SK-N-SH (cell line): Measurements from ENCODE around the gene MED12. TPM values are rescaled to one million over a fixed set of nuclear protein-coding genes. Genes with fewer than 3 reads are reported as not detected.

Experiments
- CTCF ChIA-PET: fragments of 300-600, 350-600 bp; formaldehyde crosslinking; extraction: SDS; loops from one replicate; lab custom pipeline; 2021; lab: Yijun Ruan, JAX
- POLR2A ChIA-PET: fragments of 350-600 bp; sonication (Branson Sonifier 250); formaldehyde crosslinking; extraction: SDS; loops from one replicate; lab custom pipeline; 2020; ENCODE audit warnings: antibody characterized with exemption, inconsistent platforms; lab: Yijun Ruan, JAX
- DNase-seq: peaks from one replicate; pipeline ENCODE4 v3.0.0; 2012
- H2AFZ ChIP-seq: fragments of 200-600 bp; sonication (generic); 2 replicates; pipeline ENCODE4 v1.8.1; 2016; ENCODE audit warnings: antibody characterized with exemption, mild to moderate bottlenecking, low read depth
- H3F3A ChIP-seq: fragments of 200-600 bp; sonication (generic); replicated peaks from 2 replicates; pipeline ENCODE3; 2016; ENCODE audit warnings: antibody characterized with exemption, mild to moderate bottlenecking; ENCODE audit not compliant: insufficient read depth
- H3K27ac ChIP-seq, 2 experiments: fragments of 200-500 bp in 1 of 2; fragments of 200-600 bp in 1 of 2; sonication (Bioruptor generic) in 1 of 2; sonication (generic), shearing (Covaris generic) in 1 of 2; 2 replicates each; pipeline versions ENCODE4 v1.5.1 to v1.6.1; 2014 to 2016; ENCODE audit warnings: low read depth in 2 of 2, inconsistent platforms in 1 of 2, low read length in 1 of 2, mild to moderate bottlenecking in 1 of 2, mixed read lengths in 1 of 2
- H3K27me3 ChIP-seq: fragments of 200-600 bp; sonication (generic), shearing (Covaris generic); 2 replicates; pipeline ENCODE4 v1.6.1; 2016; ENCODE audit warnings: mixed run types; ENCODE audit not compliant: insufficient read depth
- H3K36me3 ChIP-seq, 2 experiments: fragments of 200-500 bp in 1 of 2; fragments of 200-600 bp in 1 of 2; sonication (Bioruptor generic) in 1 of 2; sonication (generic) in 1 of 2; replicated peaks in 1 of 2; 2 replicates each; pipeline versions ENCODE3 to v1.5.1; 2014 to 2016; ENCODE audit warnings: low read length in 1 of 2, mild to moderate bottlenecking in 1 of 2; ENCODE audit not compliant: insufficient read depth in 2 of 2, control insufficient read depth in 1 of 2
- H3K4me1 ChIP-seq, 2 experiments: fragments of 200-500 bp in 1 of 2; fragments of 200-600 bp in 1 of 2; sonication (Bioruptor generic) in 1 of 2; sonication (generic), shearing (Covaris generic) in 1 of 2; 2 replicates each; pipeline versions ENCODE4 v1.5.1 to v1.6.1; 2014 to 2016; ENCODE audit warnings: low read depth in 1 of 2, low read length in 1 of 2, mixed run types in 1 of 2; ENCODE audit not compliant: insufficient read depth in 2 of 2, control insufficient read depth in 1 of 2
- H3K4me2 ChIP-seq: fragments of 200-600 bp; sonication (generic), shearing (Covaris generic); 2 replicates; pipeline ENCODE4 v1.6.1; 2017; ENCODE audit warnings: mixed run types
- H3K4me3 ChIP-seq, 2 experiments: fragments of 200-500 bp in 1 of 2; fragments of 200-600 bp in 1 of 2; sonication (Bioruptor generic) in 1 of 2; sonication (generic), shearing (Covaris generic) in 1 of 2; 2 replicates each; pipeline versions ENCODE4 v1.5.1 to v1.8.1; 2014 to 2016; ENCODE audit warnings: low read depth in 2 of 2, inconsistent platforms in 1 of 2, low read length in 1 of 2, mild to moderate bottlenecking in 1 of 2, mixed read lengths in 1 of 2, moderate library complexity in 1 of 2
- H3K79me2 ChIP-seq: fragments of 200-600 bp; sonication (generic); 2 replicates; pipeline ENCODE4 v1.8.1; 2017; ENCODE audit warnings: mild to moderate bottlenecking; ENCODE audit not compliant: insufficient read depth
- H3K9ac ChIP-seq: fragments of 200-600 bp; sonication (generic); 2 replicates; pipeline ENCODE4 v1.6.1; 2017; ENCODE audit warnings: mixed run types
- H3K9me2 ChIP-seq: fragments of 200-600 bp; sonication (generic); 2 replicates; pipeline ENCODE4 v1.6.1; 2017; ENCODE audit warnings: mixed run types
- H3K9me3 ChIP-seq: fragments of 200-600 bp; sonication (generic); 2 replicates; pipeline ENCODE4 v1.6.1; 2017; ENCODE audit warnings: mixed run types, mild to moderate bottlenecking, moderate library complexity
- H4K20me1 ChIP-seq: fragments of 200-600 bp; sonication (generic); 2 replicates; pipeline ENCODE4 v1.6.1; 2017; ENCODE audit warnings: mild to moderate bottlenecking, mixed run types; ENCODE audit not compliant: insufficient read depth
- CHD2 ChIP-seq: fragments of 150-350 bp; IDR thresholded peaks from 2 replicates; pipeline ENCODE4 v1.6.1; 2018; ENCODE audit warnings: low read length; ENCODE audit not compliant: partially characterized antibody
- FOSL2 ChIP-seq: IDR thresholded peaks from 2 replicates; pipeline ENCODE4 v1.4.0; 2012; ENCODE audit warnings: low read depth, mild to moderate bottlenecking, moderate library complexity, borderline replicate concordance
- FOXJ3 ChIP-seq: sonication (generic); formaldehyde crosslinking; IDR thresholded peaks from 2 replicates; pipeline ENCODE4 v1.5.1; 2020; ENCODE audit warnings: mild to moderate bottlenecking, missing genetic modification reagents
- FOXM1 ChIP-seq: IDR thresholded peaks from 2 replicates; pipeline ENCODE4 v1.4.0; 2012; ENCODE audit warnings: low read depth, mild to moderate bottlenecking
- IRF3 ChIP-seq: fragments of 150-350 bp; IDR thresholded peaks from 2 replicates; pipeline ENCODE4 v1.6.1; 2016; ENCODE audit warnings: mild to moderate bottlenecking, low read depth, low read length
- JUND ChIP-seq: IDR thresholded peaks from 2 replicates; pipeline ENCODE4 v1.4.0; 2012
- MAX ChIP-seq: IDR thresholded peaks from 2 replicates; pipeline ENCODE4 v1.4.0; 2012; ENCODE audit warnings: low read depth
- MXI1 ChIP-seq: IDR thresholded peaks from 2 replicates; pipeline ENCODE4 v1.6.1; 2012; ENCODE audit warnings: mild to moderate bottlenecking, low read depth, low read length, improper control_type of control experiment
- NRF1 ChIP-seq: IDR thresholded peaks from 2 replicates; pipeline ENCODE4 v1.6.1; 2012; ENCODE audit warnings: low read depth, mild to moderate bottlenecking, low read length
- PBX3 ChIP-seq: IDR thresholded peaks from 2 replicates; pipeline ENCODE4; 2012
- POLR2AphosphoS5 ChIP-seq: IDR thresholded peaks from 2 replicates; pipeline ENCODE4 v1.6.1; 2012; ENCODE audit warnings: low read depth, low read length
- SIN3A ChIP-seq: IDR thresholded peaks from 2 replicates; pipeline ENCODE4 v1.6.1; 2012; ENCODE audit warnings: low read depth, mild to moderate bottlenecking, low read length, moderate library complexity, borderline replicate concordance
- TEAD4 ChIP-seq: IDR thresholded peaks from 2 replicates; pipeline ENCODE4 v1.4.0; 2012; ENCODE audit warnings: mild to moderate bottlenecking, borderline replicate concordance; ENCODE audit not compliant: insufficient read depth
- WGBS: methylation state at CpG from one replicate; pipeline ENCODE4 v1.1.6; 2017; ENCODE audit warnings: low lambda C conversion rate; 5-methylcytosine and 5-hydroxymethylcytosine counted together
- polyA plus RNA-seq, 3 experiments: library from polyadenylated mRNA; depleted of rRNA; stranded (reverse); fragments of >200 nt; gene quantifications; 2 replicates each; pipeline ENCODE4 v1.2.3, GENCODE V29; 2012

Gene MED12
- polyA plus RNA-seq, 1 of the 3 experiments (the other 2 are of a cell fraction): 18.5 TPM

- TF ChIP-seq TEAD4 (no peak), IRF3 (no peak), MAX (no peak), JUND (no peak), FOSL2 (no peak), MXI1 (no peak), CHD2 (no peak), PBX3 (no peak)
- TF ChIP-seq, all 33 proteins: peak for 0
These were observed 33.0 kb downstream of the MED12 start (continued) for GRCh38 chrX:71151366-71151765.

GRCh38 chrX:71154196-71154595 is 35.8 kb downstream of the MED12 start:
- H3K4me1 ChIP-seq: no peaks in the 10 kb centered on the region
- H3K27me3 ChIP-seq: peaks cover 45% of the 10 kb centered on the region; the same call in 1 of the 2 replicates
- no peak overlapping the region for H3K9ac ChIP-seq
- H3K79me2 ChIP-seq: no peaks in the 10 kb centered on the region
- no peak overlapping the region for H3K27ac ChIP-seq
- H3K4me3 ChIP-seq: no peak overlapping the region
- H3K36me3 ChIP-seq: no peaks in the 10 kb centered on the region
- ChIA-PET POLR2A (no interaction called here), CTCF (no interaction called here)
- no peak for TF ChIP-seq MXI1
- no peak for TF ChIP-seq FOXM1
- no peak for TF ChIP-seq POLR2AphosphoS5
- no peak for TF ChIP-seq PBX3
- TF ChIP-seq MAX: no peak
- TF ChIP-seq SIN3A: no peak
- TF ChIP-seq NRF1: no peak
- TF ChIP-seq FOXJ3 (CRISPR knock-in tag): no peak
- H3K9me3 ChIP-seq: no peaks in the 10 kb centered on the region
- H3K9me2 ChIP-seq: no peaks in the 10 kb centered on the region
- no peak overlapping the region for H2AFZ ChIP-seq
- H4K20me1 ChIP-seq: no peaks in the 10 kb centered on the region
- DNase-seq: no peak
- WGBS: 21% methylated on average over 2 of the region's 7 CpGs
- no peaks in the 10 kb centered on the region for H3F3A ChIP-seq
- H3K4me2 ChIP-seq: no peak overlapping the region
